Transverse colon (tissue), 4 donors: ENCODE results near the gene SORL1.

Experiments
- CTCF ChIP-seq, 5 experiments: fragments of 200-600 bp in 3 of 5; fragments of 450-650 bp in 2 of 5; sonication (generic) in 3 of 5; IDR thresholded peaks; 1 replicate in 2 of 5; 2 replicates in 3 of 5; pipeline ENCODE4 v1.5.1; 2016 to 2017; ENCODE audit warnings: antibody characterized with exemption in 5 of 5, inconsistent platforms in 3 of 5, mild to moderate bottlenecking in 2 of 5, moderate library complexity in 1 of 5
- POLR2AphosphoS5 ChIP-seq, 3 donors: sonication (generic); formaldehyde crosslinking; IDR thresholded peaks; one replicate each; pipeline ENCODE4 v1.6.1; 2016; ENCODE audit warnings: antibody characterized with exemption in 3 of 3

- TF ChIP-seq CTCF (IDR thresholded peaks at IDR 0.05), result no peak
- no peak for TF ChIP-seq POLR2AphosphoS5 (IDR thresholded peaks at IDR 0.05)
Measured at GRCh38 chr11:121522043-121522941, 70.2 kb downstream of the SORL1 start.
